CD4-positive, alpha-beta T cell (primary cell): ENCODE data around the gene SRSF2. TPM values are rescaled to one million over a fixed set of nuclear protein-coding genes. Genes with fewer than 3 reads are reported as not detected.
"Not testable (repeated sequence)": the region's sequence is repeated elsewhere in the genome, so short reads cannot be mapped to it uniquely, and the experiment has no call there.

Source experiments
- ATAC-seq: fragments of 200-7000 bp; cut with Tn5 transposase; one replicate; pipeline ENCODE4 v1.10.0; 2022; ENCODE audit warnings: mild to moderate bottlenecking; ENCODE audit not compliant: poor library complexity
- CTCF ChIA-PET: fragments of 350-600 bp; sonication (Branson Sonifier 250); formaldehyde crosslinking; loops from one replicate; lab custom pipeline; 2021; ENCODE audit warnings: antibody characterized with exemption, inconsistent platforms; lab: Charles Lee
- POLR2A ChIA-PET: fragments of 350-600 bp; sonication (Branson Sonifier 250); formaldehyde crosslinking; loops from one replicate; lab custom pipeline; 2021; ENCODE audit warnings: antibody characterized with exemption, inconsistent platforms; lab: Charles Lee
- DNase-seq, 14 experiments: peaks; one replicate each; pipeline ENCODE4 v3.0.0-alpha.2; 2013 to 2020; ENCODE audit warnings: mixed read lengths in 2 of 14
- H3K27ac ChIP-seq, 2 donors: one replicate each; pipeline versions ENCODE4 v1.5.1 to v1.7.0; 2013; ENCODE audit warnings: low read length in 2 of 2, low read depth in 1 of 2, mild to moderate bottlenecking in 1 of 2
- H3K27me3 ChIP-seq, 2 experiments: 1 replicate in 1 of 2; 2 replicates in 1 of 2; pipeline versions ENCODE4 v1.6.1 to v1.7.0; 2013; ENCODE audit warnings: low read length in 2 of 2, control low read depth in 1 of 2, mild to moderate bottlenecking in 1 of 2, moderate library complexity in 1 of 2; ENCODE audit not compliant: insufficient read depth in 2 of 2, control insufficient read depth in 1 of 2
- H3K36me3 ChIP-seq: one replicate; pipeline ENCODE4 v1.6.1; 2013; ENCODE audit warnings: low read length, control low read depth; ENCODE audit not compliant: insufficient read depth
- H3K4me1 ChIP-seq: one replicate; pipeline ENCODE4 v1.6.1; 2013; ENCODE audit warnings: low read length, control low read depth; ENCODE audit not compliant: insufficient read depth
- H3K4me3 ChIP-seq: one replicate; pipeline ENCODE4 v1.5.1; 2013; ENCODE audit warnings: mild to moderate bottlenecking, low read length, moderate library complexity
- H3K9me3 ChIP-seq, 2 experiments: 1 replicate in 1 of 2; 2 replicates in 1 of 2; pipeline versions ENCODE4 v1.6.1 to v1.7.0; 2013; ENCODE audit warnings: low read length in 2 of 2, mild to moderate bottlenecking in 2 of 2, control low read depth in 1 of 2, moderate library complexity in 1 of 2; ENCODE audit not compliant: control insufficient read depth in 1 of 2, insufficient read depth in 1 of 2
- H3K27ac Mint-ChIP-seq: one replicate; pipeline ENCODE4 v1.8.0; 2020; ENCODE audit warnings: mixed read lengths
- H3K27me3 Mint-ChIP-seq: one replicate; pipeline ENCODE4 v1.8.0; 2021; ENCODE audit warnings: mixed read lengths
- H3K36me3 Mint-ChIP-seq: one replicate; pipeline ENCODE4 v1.8.0; 2021; ENCODE audit warnings: low read depth, mixed read lengths
- H3K4me1 Mint-ChIP-seq: one replicate; pipeline ENCODE4 v1.8.0; 2021; ENCODE audit warnings: low read depth, mixed read lengths
- H3K4me3 Mint-ChIP-seq: one replicate; pipeline ENCODE4 v1.8.0; 2020; ENCODE audit warnings: mild to moderate bottlenecking, mixed read lengths
- H3K9me3 Mint-ChIP-seq: one replicate; pipeline ENCODE4 v1.8.0; 2020; ENCODE audit warnings: mixed read lengths
- CTCF ChIP-seq: fragments of 200-600 bp; IDR thresholded peaks from one replicate; pipeline ENCODE4 v1.8.0; 2022; ENCODE audit warnings: antibody characterized with exemption, mild to moderate bottlenecking
- intact Hi-C, 2 experiments: fragments of 100-400 bp; cut with DNase I in 1 of 2; cut with micrococcal nuclease in 1 of 2; formaldehyde crosslinking; loops; one replicate each; pipeline versions ENCODE4 v1.15.1 to v1.9.0; 2023 to 2025; cut with DNase I, micrococcal nuclease
- total RNA-seq, 174 experiments: library from RNA in 2 of 174; stranded (reverse) in 2 of 174; gene quantifications; one replicate each; pipeline ENCODE4 v1.2.3 and lab custom pipeline; 2021 to 2026

The SRSF2 gene
- total RNA-seq, 2 experiments from 2014 or later: 448 to 460 TPM

GRCh38 chr17:76726231-76726775, 10.8 kb downstream of the SRSF2 start, which contains the start of gene JMJD6:
Gene JMJD6, minus strand, starts transcription at chr17:76726606. Its CDS starts 131 bp downstream, at chr17:76726475.
- peaks cover 58% of the 10 kb centered on the region for H3K36me3 ChIP-seq
- DNase-seq: peak in 11 of 14 experiments; percentile 88 to 98 (median 92)
- peak within 1 kb of the TSS; percentile 100 for H3K4me3 Mint-ChIP-seq
- no peaks in the 10 kb centered on the region for H3K27me3 ChIP-seq
- peaks cover 80% of the 10 kb centered on the region for H3K4me1 ChIP-seq
- no peak for TF ChIP-seq CTCF
- ATAC-seq: peak; percentile 81
- CTCF ChIA-PET: interaction anchor here (1.0 to 4.2 kb wide), 5 partner anchors 9 to 26 kb away, joined by 3 to 34 read pairs (median 4); partner anchors contain the start of genes MFSD11 and SRSF2
- peaks cover 50% of the 10 kb centered on the region for H3K4me1 Mint-ChIP-seq
- POLR2A ChIA-PET: interaction anchor here (0.6 to 5.6 kb wide), 11 partner anchors 9 to 1232 kb away, joined by 3 to 165 read pairs (median 12); partner anchors contain the start of genes MFSD11, MXRA7 and SRSF2
- peak within 1 kb of the TSS; percentile 99 for H3K27ac Mint-ChIP-seq
- H3K9me3 Mint-ChIP-seq: no peaks in the 10 kb centered on the region
- no peaks in the 10 kb centered on the region for H3K9me3 ChIP-seq
- H3K36me3 Mint-ChIP-seq: peaks cover 78% of the 10 kb centered on the region
- no peaks in the 10 kb centered on the region for H3K27me3 Mint-ChIP-seq
- intact Hi-C loops: loop anchor here (1.0 to 5.0 kb wide), 6 partner anchors 11 to 416 kb away; partner anchors contain the start of genes SEC14L1 (in 1 of the 2) and SRSF2 (in 1 of the 2)
- peak within 1 kb of the TSS; percentile 77 for H3K4me3 ChIP-seq
- peak within 1 kb of the TSS; percentile 93 to 97 for H3K27ac ChIP-seq

- peak overlapping the region; percentile 77 for H3K4me3 ChIP-seq
- POLR2A ChIA-PET: interaction anchor here (0.6 to 5.6 kb wide), 11 partner anchors 8 to 1232 kb away, joined by 3 to 165 read pairs (median 12); partner anchors contain the start of genes MFSD11, MXRA7 and SRSF2
- intact Hi-C loops: loop anchor here (1.0 to 5.0 kb wide), 6 partner anchors 12 to 417 kb away; partner anchors contain the start of genes SEC14L1 (in 1 of the 2) and SRSF2 (in 1 of the 2)
- Mint-ChIP-seq H3K27ac (peak overlapping the region; percentile 99), H3K9me3 (no peaks in the 10 kb centered on the region), H3K27me3 (no peaks in the 10 kb centered on the region), H3K36me3 (peaks cover 82% of the 10 kb centered on the region), H3K4me1 (peaks cover 49% of the 10 kb centered on the region), H3K4me3 (peak overlapping the region; percentile 100)
- H3K27me3 ChIP-seq: no peaks in the 10 kb centered on the region
- H3K4me1 ChIP-seq: peaks cover 77% of the 10 kb centered on the region
- H3K27ac ChIP-seq: peak overlapping the region; percentile 93 to 97
- peaks cover 59% of the 10 kb centered on the region for H3K36me3 ChIP-seq
- CTCF ChIA-PET: interaction anchor here (0.6 to 4.2 kb wide), 7 partner anchors 9 to 606 kb away, joined by 3 to 34 read pairs (median 4); partner anchors contain the start of genes MFSD11 and SRSF2
- H3K9me3 ChIP-seq: no peaks in the 10 kb centered on the region
- peak; percentile 29 for ATAC-seq
- no peak for TF ChIP-seq CTCF
- DNase-seq: peak; percentile 49 to 87 (median 66)
These were observed 11.4 kb downstream of the SRSF2 start for GRCh38 chr17:76725580-76726230.

- no peaks in the 10 kb centered on the region for H3K9me3 ChIP-seq
- no peaks in the 10 kb centered on the region for H3K27me3 Mint-ChIP-seq
- peaks cover 44% of the 10 kb centered on the region for H3K4me1 Mint-ChIP-seq
- peak overlapping the region; percentile 100 for H3K4me3 Mint-ChIP-seq
- POLR2A ChIA-PET: interaction anchor here (4.3 to 5.6 kb wide), 2 partner anchors 13 to 52 kb away, joined by 19 to 165 read pairs; partner anchors contain the start of genes MFSD11 and SRSF2
- no peaks in the 10 kb centered on the region for H3K9me3 Mint-ChIP-seq
- ATAC-seq: no peak
- no peak for DNase-seq
- TF ChIP-seq CTCF: no peak
- peaks cover 58% of the 10 kb centered on the region for H3K4me1 ChIP-seq
- no peaks in the 10 kb centered on the region for H3K27me3 ChIP-seq
- peaks cover 86% of the 10 kb centered on the region for H3K36me3 Mint-ChIP-seq
- no peak overlapping the region for H3K27ac ChIP-seq
- H3K36me3 ChIP-seq: peaks cover 63% of the 10 kb centered on the region
- CTCF ChIA-PET: interaction anchor here (3.1 kb wide), 1 partner anchor 11 kb away, joined by 8 read pairs; no protein-coding TSS in a partner anchor
- intact Hi-C loops: no loop called here
- H3K27ac Mint-ChIP-seq: peak overlapping the region; percentile 42
- H3K4me3 ChIP-seq: no peak overlapping the region
These were observed 13.3 kb downstream of the SRSF2 start for GRCh38 chr17:76723812-76724211.

GRCh38 chr17:76722977-76723376, 14.2 kb downstream of the SRSF2 start:
- ATAC-seq, H3K27me3 Mint-ChIP-seq, H3K9me3 ChIP-seq, DNase-seq, H3K9me3 Mint-ChIP-seq, intact Hi-C loops, H3K4me3 ChIP-seq, H3K27me3 ChIP-seq, POLR2A ChIA-PET, H3K27ac ChIP-seq: not testable (repeated sequence)
- peak overlapping the region; percentile 59 for H3K27ac Mint-ChIP-seq
- peak overlapping the region; percentile 56 for H3K4me3 Mint-ChIP-seq
- peaks cover 50% of the 10 kb centered on the region for H3K4me1 ChIP-seq
- peaks cover 94% of the 10 kb centered on the region for H3K36me3 Mint-ChIP-seq
- peaks cover 43% of the 10 kb centered on the region for H3K4me1 Mint-ChIP-seq
- CTCF ChIA-PET: interaction anchor here (3.1 kb wide), 1 partner anchor 12 kb away, joined by 8 read pairs; no protein-coding TSS in a partner anchor
- peaks cover 69% of the 10 kb centered on the region for H3K36me3 ChIP-seq
